ENCODE data around the gene OR14J1.
"Not testable (repeated sequence)": the region's sequence is repeated elsewhere in the genome, so short reads cannot be mapped to it uniquely, and the experiment has no call there.

OR14J1 gene, protein sequence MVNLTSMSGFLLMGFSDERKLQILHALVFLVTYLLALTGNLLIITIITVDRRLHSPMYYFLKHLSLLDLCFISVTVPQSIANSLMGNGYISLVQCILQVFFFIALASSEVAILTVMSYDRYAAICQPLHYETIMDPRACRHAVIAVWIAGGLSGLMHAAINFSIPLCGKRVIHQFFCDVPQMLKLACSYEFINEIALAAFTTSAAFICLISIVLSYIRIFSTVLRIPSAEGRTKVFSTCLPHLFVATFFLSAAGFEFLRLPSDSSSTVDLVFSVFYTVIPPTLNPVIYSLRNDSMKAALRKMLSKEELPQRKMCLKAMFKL
- total RNA-seq, result 0 reads per million in 4 donors

DNA sequence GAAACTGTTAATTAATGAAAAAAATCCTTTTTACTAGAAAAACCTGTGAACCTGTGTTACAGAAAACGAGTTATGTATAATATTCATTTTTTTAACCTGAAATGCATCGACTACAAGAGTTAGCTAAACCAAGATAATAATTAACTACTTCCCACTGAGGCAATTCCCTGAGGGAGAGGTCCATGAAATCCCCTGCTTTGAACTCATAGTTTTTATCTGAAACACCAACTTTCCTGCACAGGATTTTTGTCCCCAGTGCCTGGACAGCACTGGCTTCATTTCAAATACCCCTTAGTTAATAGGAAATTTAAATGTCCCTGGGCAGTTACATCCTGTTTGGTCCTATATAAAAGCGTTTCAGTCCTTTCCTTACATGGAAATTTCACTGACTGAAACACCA lies at the start of gene OR14J1:
Gene OR14J1, plus strand, starts transcription at position 386 of the 400 bp plus-strand sequence. CDS start 4,989 bp downstream, outside the sequence.
- DNase-seq, result no peak

DNA sequence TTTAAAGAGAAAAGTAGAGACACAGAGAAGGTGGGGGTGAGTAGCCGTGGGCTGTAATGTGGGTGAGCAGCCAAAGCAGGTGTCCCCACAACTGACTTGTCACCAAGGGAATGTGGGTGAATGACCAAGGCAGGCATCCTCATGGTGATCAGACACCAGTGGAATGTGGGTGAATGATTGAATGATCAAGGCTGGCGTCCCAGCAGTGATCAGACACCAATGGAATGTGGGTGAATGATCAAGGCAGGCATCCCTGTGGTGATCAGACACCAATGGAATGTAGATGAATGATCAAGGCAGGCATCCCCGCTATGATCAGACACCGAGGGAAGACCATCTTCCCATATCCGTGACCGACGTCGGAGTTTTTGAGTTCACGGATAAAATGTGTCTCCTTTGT lies 49.8 kb upstream of the OR14J1 start:
- no peak for DNase-seq

- DNase-seq, result no peak
Measured at GRCh38 chr6:29255530-29255929, 46.0 kb upstream of the OR14J1 start.

- DNase-seq, result no peak
Measured at GRCh38 chr6:29259721-29260120, 41.8 kb upstream of the OR14J1 start.

DNA sequence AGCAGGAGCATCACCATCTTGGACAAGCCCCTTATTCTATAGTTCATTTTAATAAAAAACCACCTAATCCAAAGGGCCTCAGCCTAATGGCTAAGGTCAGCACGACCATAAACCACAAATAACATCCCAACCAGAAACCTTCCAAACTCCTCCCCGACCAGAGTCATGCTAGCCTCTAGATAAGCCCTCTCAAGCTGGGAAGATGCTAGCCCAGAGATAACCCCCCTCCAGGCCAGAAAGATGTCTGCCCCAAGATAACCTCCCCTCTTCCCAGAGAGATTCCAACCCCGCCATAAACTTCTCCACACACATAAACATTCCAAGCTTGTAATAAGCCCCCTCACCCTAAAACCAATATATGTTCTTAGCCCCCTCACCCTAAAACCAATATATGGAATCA lies 38.5 kb upstream of the OR14J1 start:
- no peak for DNase-seq

DNA sequence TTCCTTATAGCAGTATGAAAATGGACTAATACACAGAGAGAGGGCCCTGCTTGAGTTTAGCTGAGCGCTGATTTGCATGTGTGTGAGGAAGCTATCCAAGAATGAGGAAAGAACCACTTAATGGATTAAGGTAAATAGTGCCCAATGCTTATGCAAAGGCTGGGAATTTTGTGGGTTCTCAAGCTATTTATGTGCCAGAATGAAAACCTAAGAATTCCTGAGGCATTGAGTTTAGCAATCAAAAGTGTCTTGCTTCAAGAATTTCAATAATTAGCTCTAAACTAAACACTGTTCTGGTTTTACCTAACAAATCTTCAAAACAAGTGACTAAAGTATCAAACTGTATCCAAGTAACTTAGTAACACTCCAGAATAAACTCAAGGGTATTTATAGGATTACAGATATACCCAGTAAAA lies 7.0 kb upstream of the OR14J1 start:
- DNase-seq, result no peak

DNA sequence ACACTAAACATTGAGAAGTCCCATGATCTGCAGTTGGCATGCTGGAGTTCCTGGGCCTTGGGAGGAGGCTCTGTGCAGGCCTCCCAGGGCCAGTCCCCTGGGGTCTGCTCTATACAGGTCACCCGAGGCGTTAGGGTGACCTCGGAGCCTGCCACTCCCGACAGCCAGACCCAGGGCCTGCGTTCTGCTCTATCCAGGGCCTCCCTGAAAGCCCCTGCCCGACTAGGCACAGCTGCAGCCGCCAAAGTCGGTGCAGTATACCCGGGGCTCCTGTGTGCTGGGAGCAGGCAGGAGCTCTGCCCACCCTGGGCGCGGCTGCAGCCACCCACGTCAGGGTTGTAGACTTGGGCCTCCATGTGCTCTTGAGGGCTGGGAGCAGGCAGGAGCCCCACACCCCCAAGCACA lies 6.3 kb upstream of the OR14J1 start:
- no peak for DNase-seq

DNA sequence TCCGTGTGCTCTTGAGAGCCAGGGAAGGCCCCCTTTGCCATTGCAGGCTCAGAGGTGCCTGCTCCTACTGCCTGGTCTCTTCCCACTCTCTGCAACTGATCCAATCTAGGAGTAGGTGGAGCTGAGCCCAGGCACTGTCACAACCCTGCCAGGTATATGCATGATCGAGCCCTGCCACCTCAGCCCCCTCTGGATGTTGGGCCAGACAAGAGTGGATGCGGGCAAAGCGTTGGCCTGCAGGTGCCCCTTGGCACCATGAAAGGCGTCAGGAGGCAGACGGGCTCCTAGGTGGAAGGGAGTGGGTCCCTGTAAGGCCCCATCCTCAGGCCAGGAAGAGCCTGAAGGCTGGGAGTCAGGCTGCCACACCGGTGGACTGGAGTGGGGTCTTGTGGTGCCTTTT lies 5.9 kb upstream of the OR14J1 start:
- no peak for DNase-seq

- DNase-seq, result no peak
Measured at GRCh38 chr6:29319931-29320330, 18.4 kb downstream of the OR14J1 start.

DNA sequence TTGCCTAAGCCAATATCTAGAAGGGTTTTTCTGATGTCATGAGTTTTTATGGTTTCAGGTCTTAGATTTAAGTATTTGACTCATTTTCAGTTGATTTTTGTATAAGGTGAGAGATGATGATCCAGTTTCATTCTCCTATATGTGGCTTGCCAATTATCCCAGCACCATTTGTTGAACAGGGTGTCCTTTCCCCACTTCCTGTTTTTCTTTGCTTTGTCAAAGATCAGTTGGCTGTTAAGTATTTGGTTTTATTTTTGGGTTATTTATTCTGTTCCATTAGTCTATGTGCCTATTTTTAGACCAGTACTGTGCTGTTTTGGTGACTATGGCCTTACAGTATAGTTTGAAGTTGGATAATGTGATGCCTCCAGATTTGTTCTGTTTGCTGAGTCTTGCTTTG lies 21.8 kb downstream of the OR14J1 start:
- DNase-seq, result not testable (repeated sequence)

GRCh38 chr6:29325777-29326176 lies 24.3 kb downstream of the OR14J1 start:
- no peak for DNase-seq

DNA sequence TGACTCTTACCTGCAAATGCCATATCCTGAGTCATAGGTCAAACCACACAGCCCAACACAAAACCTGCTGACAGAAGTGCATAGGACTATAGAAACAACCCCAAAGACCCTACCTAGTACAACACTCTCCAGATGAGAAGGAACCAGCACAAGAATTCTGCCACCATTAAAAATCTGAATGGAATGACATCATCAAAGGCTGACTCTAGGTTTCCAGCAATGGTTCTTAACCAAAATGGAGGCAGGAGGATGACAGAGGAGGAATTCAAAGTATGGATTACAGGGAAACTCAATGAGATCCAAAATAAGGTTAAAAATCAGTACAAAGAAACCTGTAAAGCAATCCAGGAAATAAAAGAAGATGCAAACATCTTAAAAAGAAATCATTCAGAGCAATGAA lies 31.2 kb downstream of the OR14J1 start:
- no peak for DNase-seq

DNA sequence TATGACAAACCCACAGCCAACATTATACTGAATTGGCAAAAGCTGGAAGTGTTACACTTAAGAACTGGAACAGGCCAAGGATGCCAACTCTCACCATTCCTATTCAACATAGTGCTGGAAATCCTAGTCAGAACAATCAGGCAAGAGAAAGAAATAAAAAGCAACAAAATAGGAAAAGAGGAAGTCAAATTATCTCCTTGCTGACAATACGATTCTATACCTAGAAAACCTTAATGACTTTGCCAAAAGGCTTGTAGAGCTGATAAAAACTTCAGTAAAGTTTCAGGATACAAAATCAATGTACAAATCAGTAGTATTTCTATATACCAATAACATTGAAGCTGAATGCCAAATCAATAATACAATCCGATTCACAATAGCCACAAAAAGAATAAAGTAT lies 34.8 kb downstream of the OR14J1 start:
- no peak for DNase-seq

- DNase-seq, result no peak
Measured at GRCh38 chr6:29345380-29345779, 43.9 kb downstream of the OR14J1 start.

DNA sequence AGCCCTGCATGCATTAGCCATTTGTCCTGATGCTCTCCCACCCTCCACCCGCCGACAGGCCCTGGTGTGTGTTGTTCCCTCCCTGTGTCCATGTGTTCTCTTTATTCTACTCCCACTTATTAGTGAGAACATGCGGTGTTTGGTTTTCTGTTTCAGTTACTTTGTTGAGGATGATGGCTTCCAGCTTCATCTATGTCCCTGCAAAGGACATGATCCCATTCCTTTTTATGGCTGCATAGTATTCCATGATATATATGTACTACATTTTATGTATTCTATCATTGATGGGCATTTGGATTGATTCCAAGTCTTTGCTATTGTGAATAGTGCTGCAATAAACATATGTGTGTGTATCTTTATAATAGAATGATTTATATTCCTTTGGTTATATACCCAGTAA lies 47.8 kb downstream of the OR14J1 start:
- DNase-seq, result not testable (repeated sequence)

GRCh38 chr6:29354980-29355379 lies 53.5 kb downstream of the OR14J1 start:
- no peak for DNase-seq

DNA sequence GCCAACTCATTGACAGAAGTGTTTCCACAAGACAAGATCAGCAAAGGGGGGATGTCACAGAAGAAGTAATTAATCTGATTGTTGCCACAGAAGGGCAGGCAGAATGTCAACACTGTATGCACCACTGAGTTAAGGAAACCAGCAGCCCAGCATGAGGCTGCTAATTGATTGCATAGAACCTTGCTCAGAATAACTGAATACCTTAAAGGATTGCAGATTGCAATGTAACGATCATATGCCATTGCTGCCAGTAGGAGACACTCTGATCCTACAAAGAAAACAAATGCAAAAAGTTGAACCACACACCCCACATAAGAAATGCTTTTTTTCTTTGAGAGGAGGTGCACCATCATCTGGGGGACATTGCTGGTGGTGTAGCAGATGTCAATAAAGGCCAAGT lies 54.1 kb downstream of the OR14J1 start:
- no peak for DNase-seq

All from T-helper 1 cell (primary cell).